H1 (cell line): ENCODE results near the gene MLEC. TPM values are rescaled to one million over a fixed set of nuclear protein-coding genes. Genes with fewer than 3 reads are reported as not detected.

Experiments used
- CHD7 ChIP-seq: fragments of 300-600 bp; sonication (generic); IDR thresholded peaks from 2 replicates; pipeline ENCODE4 v1.7.1; 2012; ENCODE audit warnings: low read length, moderate library complexity, mild to moderate bottlenecking, inconsistent platforms; ENCODE audit not compliant: insufficient replicate concordance
- GABPA ChIP-seq: IDR thresholded peaks from 2 replicates; pipeline ENCODE4 v1.6.1; 2011; ENCODE audit warnings: mild to moderate bottlenecking, low read length, moderate library complexity, borderline replicate concordance; ENCODE audit not compliant: insufficient read depth
- SIRT6 ChIP-seq: IDR thresholded peaks from one replicate; pipeline ENCODE4 v1.7.1; 2012; ENCODE audit warnings: low read length, inconsistent platforms
- polyA plus RNA-seq, 7 experiments: library from polyadenylated mRNA; depleted of rRNA in 3 of 7; stranded (reverse) in 5 of 7; unstranded in 2 of 7; fragments of >200 nt in 5 of 7; fragments of 200-250 nt in 2 of 7; gene quantifications; 1 replicate in 5 of 7; 2 replicates in 1 of 7; 4 replicates in 1 of 7; pipeline versions ENCODE4 v1.2.1 to v1.2.3, GENCODE V29; 2011 to 2013; ENCODE audit warnings: missing spikeins in 2 of 7, mixed read lengths in 2 of 7
- total RNA-seq: library from RNA; stranded (reverse); fragmentation: NEBNext Ultra II Directional; extraction: Animal tissue kit (Norgen Biotek cat#: 25700); gene quantifications from 2 replicates; pipeline ENCODE4 v1.2.1, GENCODE V29; 2021

The MLEC gene
- total and polyA plus RNA-seq, 2 of the 8 experiments (the other 6 are each of a cell fraction or from before 2014, with no cell fraction given), result 37.1 to 260 TPM

- TF ChIP-seq CHD7 (no peak), GABPA (no peak), SIRT6 (no peak)
Observed at GRCh38 chr12:120693848-120694247, 6.9 kb downstream of the MLEC start (continued).
